22Rv1 (cell line): ENCODE data around the gene RPS14.

Source experiments
- H3K27ac ChIP-seq: fragments of 450-650 bp; 2 replicates; pipeline ENCODE4 v1.5.1; 2017
- CTCF ChIP-seq: fragments of 450-650 bp; IDR thresholded peaks from 2 replicates; pipeline ENCODE4 v1.5.1; 2017; ENCODE audit warnings: mild to moderate bottlenecking
- ZFX ChIP-seq: fragments of 450-650 bp; IDR thresholded peaks from 2 replicates; pipeline ENCODE4 v1.6.1; 2017; ENCODE audit warnings: antibody characterized with exemption, borderline replicate concordance

The RPS14 gene

DNA sequence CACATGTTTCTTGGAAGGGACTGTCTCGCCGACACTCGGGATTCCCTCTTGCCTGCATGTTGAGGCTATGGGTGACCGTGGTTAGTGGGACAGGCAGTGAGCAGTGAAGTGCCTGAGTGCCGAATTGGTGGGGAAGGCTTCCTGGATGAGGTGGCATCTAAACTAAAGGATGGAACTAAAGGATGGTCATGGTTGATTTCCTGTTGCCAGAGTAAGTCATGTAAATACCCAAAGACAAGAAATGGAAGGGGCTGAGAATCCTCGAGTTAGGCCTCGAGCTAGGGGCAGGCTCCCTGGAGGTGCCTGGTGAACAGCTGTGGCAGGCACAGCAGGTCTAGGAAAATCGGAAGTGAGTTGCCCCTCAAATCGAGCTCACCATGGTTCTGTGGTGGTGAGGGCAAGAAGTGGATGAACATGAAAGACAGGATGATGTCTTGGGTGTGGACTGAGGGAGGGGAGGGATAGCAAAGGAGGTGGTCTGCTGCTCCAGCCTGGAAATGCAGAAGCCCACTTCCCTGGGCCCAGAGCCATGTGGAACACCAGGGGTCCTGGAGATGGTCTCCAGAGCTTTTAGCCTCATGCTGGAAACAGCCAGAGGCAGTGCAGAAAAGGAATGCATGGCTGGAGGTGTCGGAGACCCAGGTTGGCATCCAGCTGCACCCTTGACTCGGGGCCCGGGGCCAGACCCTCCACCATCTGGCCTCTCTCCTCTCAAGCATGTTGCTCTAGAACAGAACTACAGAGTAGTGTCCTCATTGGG lies 49.0 kb downstream of the RPS14 start:
- H3K27ac ChIP-seq, result no peak overlapping the region
- TF ChIP-seq CTCF (no peak), ZFX (no peak)

DNA sequence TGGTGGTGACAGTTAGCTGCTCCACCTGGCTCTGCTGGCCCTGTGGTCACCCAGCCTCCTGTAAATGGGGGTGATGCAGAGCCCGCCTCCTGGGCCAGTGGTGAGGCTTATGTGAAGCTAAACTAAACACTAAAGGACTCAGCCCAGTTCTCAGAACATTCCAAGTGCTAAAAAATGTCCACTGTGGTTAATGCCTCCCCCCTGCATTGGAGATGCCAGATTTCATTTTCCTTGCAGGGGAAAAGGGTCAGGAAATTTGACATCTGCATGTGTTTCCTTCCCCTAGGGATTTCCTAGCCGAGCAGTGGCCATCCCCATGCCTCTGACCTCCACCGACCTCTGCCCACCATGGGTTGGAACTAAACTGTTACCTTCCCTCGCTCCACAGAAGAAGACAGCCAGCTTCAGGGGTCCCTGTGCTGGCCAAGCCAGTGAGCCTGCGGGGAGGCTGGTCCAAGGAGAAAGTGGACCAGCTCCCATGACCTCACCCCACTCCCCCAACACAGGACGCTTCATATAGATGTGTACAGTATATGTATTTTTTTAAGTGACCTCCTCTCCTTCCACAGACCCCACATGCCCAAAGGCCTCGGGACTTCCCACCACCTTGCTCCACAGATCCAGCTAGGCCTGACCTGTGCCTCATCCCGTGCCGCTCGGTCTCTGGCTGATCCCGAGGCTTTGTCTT lies 49.9 kb downstream of the RPS14 start:
- TF ChIP-seq CTCF, result no peak
- no peak overlapping the region for H3K27ac ChIP-seq

GRCh38 chr5:150398722-150399523 lies 50.6 kb downstream of the RPS14 start:
- no peak overlapping the region for H3K27ac ChIP-seq

GRCh38 chr5:150397782-150398721 lies 51.5 kb downstream of the RPS14 start:
- H3K27ac ChIP-seq, result no peak overlapping the region
- no peak for TF ChIP-seq ZFX
- TF ChIP-seq CTCF, result 0 out of 2 replicates have a peak, but pooled peaks have one; percentile 9

More at GRCh38 chr5:150398722-150399523, 50.6 kb downstream of the RPS14 start:
- TF ChIP-seq CTCF (no peak), ZFX (no peak)

GRCh38 chr5:150397146-150397781 lies 52.3 kb downstream of the RPS14 start:
- TF ChIP-seq ZFX (no peak), CTCF (no peak)
- no peak overlapping the region for H3K27ac ChIP-seq

DNA sequence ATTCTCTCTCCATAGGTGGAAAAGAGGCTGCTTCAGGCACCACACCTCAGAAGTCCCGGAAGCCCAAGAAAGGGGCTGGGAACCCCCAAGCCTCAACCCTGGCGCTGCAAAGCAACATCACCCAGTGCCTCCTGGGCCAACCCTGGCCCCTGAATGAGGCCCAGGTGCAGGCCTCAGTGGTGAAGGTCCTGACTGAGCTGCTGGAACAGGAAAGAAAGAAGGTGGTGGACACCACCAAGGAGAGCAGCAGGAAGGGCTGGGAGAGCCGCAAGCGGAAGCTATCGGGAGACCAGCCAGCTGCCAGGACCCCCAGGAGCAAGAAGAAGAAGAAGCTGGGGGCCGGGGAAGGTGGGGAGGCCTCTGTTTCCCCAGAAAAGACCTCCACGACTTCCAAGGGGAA lies 53.3 kb downstream of the RPS14 start:
- no peak for TF ChIP-seq CTCF
- TF ChIP-seq ZFX, result no peak
- no peak overlapping the region for H3K27ac ChIP-seq
